Measurements from ENCODE around the gene PBX2.
"Not testable (repeated sequence)": the region's sequence is repeated elsewhere in the genome, so short reads cannot be mapped to it uniquely, and the experiment has no call there.

DNA sequence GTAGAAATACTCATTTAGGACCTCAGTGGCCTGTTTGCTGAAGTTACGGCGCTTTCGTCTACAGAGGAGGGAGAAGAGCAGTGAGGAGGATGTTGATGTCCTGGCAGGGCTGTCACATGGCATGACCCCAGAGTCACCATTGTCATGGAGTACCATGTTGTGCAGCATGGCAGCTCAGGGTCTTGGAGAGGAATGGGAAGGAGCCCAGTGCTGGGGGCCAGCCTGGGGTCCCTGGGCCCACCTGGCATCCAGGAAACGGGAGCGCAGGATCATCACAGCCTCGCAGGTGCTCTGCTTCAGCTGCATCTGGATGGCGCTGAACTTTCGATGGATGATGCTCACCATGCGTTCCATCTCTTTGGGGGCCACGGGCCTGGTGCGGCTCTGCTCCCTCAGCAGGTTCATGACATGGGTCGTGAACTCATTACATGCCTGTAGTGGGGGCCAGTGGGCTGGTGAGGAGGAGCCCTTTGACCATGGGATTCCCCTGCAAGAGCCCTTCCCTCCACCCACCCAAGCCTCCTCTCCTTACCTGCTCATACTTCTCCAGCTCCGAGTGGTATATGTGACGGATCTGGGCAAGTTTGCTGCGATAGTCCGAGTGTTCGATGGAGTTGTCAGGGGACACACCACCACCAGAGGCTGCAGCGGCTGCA is 2.1 kb downstream of the PBX2 start:
- TF ChIP-seq POLR2A (IDR thresholded peaks at IDR 0.05; ENCODE audit: low read length); GATA1 (IDR thresholded peaks at IDR 0.05; ENCODE audit: low read depth, low read length): not testable (repeated sequence)

All from erythroblast (primary cell).